GM18519 (cell line): ENCODE data around the gene GPATCH1.
"Not testable (repeated sequence)": the region's sequence is repeated elsewhere in the genome, so short reads cannot be mapped to it uniquely, and the experiment has no call there.

Experiments
- ATAC-seq: cut with Tn5 transposase; IDR thresholded peaks from one replicate; pipeline ENCODE4 v1.9.1; 2021; ENCODE audit warnings: mild to moderate bottlenecking, moderate library complexity; ENCODE audit not compliant: unreplicated experiment, low FRiP score

Gene GPATCH1

DNA sequence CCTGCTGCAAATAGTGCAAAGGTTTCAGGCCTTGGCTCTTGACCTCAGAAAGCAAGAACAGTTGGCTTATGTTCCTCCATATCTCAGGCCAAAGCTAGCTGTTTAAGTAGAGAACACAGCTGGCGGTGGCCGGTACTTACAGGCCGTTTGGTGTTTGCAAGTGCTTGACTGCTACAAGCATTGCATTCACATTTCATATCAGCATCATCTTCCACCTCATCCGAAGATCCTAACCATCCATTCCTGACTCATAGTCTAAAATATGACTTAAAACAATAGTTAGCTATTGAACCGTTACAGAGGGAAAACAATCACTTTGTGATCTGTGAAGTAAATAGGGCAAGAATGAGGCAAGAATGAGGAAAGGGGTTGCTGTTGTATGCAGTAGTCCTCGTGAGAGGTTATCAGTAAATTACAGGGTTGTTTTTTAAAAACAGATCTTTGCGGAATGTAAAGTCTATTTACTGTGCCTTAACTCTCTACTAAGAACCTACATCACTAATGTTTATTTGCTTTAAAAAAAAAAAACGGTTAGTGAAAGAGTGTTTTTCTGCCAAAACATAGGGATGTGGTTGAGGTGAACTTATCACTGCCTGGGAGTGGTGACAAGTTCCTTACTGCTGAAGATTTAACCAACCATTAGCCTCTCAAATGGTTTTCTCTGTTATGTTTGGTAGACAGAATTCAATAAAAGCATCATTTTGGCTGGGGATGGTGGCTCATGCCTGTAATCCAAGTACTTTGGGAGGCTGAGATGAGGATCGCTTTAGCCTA lies 29.3 kb downstream of the GPATCH1 start:
- no peak for ATAC-seq

DNA sequence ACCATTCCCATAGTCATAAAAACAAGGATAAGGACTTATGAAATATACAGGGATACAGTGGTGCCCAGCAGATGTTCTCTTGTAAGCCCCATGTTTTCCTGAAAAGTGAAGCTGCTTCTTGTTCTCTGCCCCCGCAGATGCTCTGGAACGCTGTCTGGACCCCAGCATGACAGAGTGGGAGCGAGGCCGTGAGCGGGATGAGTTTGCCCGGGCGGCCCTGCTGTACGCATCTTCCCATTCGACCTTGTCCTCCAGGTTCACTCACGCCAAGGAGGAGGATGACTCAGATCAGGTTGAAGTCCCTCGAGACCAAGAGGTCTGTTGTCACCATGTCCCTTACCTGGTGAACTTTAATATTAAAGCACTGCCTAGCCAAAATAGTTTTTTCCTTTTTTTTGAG lies 30.6 kb downstream of the GPATCH1 start:
- no peak for ATAC-seq

DNA sequence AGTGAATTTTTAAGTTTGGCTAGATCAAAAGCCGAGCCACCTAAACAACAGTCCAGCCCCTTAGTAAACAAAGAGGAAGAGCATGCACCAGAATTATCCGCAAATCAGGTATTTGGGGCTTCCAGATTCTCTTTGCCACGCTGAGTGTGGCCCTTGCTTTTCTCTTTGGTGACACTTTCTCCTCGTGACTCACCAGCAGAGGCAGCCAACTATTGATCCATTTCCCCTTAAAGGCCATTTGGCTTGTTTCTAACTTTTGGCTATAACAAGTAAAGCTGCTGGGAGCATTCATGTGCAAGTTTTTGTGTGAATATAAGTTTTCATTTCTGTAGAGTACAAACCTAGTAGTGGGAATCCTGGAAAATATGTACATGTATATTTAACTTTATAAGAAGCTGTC lies 33.3 kb downstream of the GPATCH1 start:
- no peak for ATAC-seq

GRCh38 chr19:33117501-33117900 lies 36.5 kb downstream of the GPATCH1 start:
- ATAC-seq, result no peak

DNA sequence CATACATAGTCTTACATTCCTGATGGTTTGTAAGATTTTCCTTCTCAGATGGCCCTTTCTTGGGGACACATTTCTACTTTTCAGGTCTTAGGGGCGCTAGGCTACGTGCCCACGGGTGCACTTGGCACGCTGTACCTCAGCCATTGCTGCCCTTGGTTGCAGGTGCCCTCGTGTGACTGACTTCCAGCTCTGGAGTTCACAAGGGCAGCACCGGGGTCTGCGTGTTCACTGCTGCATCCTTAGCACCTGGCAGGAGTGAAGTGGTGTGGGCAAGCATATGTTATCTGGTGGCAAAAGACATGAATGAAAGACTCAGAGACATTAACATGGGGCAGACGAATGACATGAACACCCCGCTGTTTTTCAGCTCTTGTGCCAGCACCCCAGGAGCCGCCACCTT lies 37.7 kb downstream of the GPATCH1 start:
- no peak for ATAC-seq

DNA sequence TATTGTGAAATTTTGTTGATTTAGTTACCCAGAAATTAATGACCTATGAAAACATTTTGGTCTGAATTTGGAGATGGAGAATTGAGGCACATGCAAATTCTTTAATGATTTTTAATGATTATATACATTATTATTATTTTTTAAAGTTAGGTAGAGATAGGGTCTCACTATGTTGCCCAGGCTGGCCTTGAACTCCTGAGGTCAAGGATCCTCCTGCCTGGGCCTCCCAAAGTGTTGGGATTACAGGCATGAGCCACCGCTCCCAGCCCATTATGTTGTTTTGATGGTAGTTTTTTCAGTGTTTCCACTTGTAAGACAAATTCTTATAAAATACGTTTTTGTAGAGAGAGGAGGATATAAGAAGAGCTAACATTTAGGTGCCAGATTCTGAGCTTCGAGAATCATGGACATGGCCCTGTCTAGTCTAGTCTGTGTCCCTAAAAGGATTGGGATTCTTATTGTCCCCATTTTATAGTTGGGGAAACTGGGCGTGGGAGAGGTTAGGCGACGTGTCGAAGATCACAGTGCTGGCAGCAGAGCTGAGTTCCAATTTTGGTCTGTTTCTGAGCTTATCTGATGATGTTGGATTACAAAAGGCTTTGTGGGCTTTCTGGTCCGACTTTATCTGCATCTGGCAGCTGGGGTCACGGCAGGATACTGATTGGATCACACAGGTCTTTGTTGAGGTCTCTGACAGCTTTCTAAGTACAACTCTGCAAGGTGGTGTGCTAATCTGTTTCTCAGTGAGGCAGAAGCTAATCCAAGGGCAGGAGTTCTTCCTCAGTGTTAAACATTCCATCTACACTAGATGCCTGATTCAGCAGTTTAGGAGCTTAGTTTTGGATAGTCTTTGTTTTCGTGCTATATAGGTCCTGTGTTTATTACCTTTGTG lies 43.5 kb downstream of the GPATCH1 start:
- no peak for ATAC-seq

GRCh38 chr19:33125929-33126388 lies 45.0 kb downstream of the GPATCH1 start:
- no peak for ATAC-seq

DNA sequence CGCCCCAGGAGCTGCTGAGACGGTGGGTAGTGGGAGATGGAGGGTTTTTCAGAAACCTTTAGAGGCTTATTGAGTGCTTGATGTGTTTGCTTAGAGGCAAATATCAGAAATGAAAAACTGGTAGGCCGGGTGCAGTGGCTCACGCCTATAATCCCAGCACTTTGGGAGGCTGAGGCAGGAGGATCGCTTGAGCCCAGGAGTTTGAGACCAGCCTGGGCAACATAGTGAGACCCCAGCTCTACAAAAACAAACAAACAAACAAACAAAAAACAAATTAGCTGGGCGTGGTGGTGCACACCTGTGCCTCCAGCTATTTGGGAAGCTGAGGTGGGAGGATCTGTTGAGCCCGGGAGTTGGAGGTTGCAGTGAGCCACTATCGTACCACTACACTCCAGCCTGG lies 45.7 kb downstream of the GPATCH1 start:
- not testable (repeated sequence) for ATAC-seq

GRCh38 chr19:33129901-33130300 lies 48.9 kb downstream of the GPATCH1 start:
- ATAC-seq, result no peak

- ATAC-seq, result no peak
These were observed 49.5 kb downstream of the GPATCH1 start for GRCh38 chr19:33130433-33130832.

DNA sequence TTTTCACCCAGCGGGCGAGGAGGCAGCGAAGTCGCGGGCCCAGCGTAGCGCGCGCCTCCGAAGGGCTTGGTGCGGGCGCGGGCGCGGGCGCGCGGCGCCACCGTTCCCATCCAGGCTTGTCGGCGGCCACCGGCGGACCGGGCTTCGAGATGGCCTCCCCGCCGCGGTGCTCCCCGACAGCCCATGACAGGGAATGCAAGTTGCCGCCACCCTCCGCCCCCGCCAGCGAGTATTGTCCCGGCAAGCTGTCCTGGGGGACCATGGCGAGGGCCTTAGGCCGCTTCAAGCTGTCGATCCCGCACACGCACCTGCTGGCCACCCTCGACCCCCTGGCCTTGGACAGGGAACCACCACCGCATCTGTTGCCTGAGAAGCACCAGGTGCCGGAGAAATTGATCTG lies 51.0 kb downstream of the GPATCH1 start, which contains the start of gene WDR88:
TSS of gene WDR88 (plus strand) at position 94 of the 400 bp plus-strand sequence. CDS start at position 150, 56 bp downstream.
- no peak for ATAC-seq

DNA sequence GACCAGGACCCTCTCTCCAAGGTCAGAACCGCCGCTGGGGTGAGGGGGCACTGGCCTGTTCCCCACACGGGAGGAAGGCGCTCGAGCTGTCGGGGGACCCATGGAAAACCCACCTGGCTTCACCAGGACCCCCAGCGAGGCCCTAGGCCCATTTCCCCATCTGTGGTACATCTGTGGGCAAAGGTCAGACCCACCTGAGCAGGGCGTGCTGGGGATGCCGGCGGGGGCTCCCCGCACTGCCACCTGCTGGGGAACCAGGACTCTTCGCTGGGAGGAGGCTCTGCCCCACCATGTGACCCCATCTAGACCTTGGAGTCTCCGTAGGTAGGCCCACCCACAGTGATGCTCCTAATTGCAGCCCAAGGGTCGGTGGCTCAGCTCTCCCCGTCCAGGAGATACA lies 51.4 kb downstream of the GPATCH1 start:
- ATAC-seq, result no peak

DNA sequence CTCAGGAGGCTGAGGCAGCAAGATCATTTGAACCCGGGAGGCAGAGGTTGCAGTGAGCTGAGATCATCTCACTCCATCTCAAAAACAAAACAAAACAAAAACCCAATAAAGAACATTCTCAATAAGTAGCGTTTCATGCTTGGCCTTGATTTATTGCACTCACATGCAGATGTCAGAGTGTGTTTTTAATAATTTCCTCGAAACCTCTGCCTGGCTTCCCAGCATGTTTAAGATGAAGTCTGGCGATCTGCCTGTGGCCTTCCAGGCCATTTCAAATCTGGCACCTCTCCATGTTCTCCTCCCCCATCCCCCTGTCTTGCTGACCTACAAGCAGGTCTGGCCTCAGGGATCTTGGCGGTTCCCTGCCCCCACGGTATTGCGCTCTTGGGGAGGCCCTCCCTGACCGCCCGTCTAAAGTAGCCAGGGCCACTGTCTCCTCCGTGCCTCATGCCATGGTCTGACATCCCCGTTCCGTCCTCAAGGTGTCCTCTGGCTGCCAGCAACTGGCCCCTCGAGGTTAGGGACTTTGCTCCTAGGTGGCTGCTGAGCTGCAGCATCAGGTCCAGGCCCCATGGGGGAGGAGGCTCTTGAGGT lies 52.6 kb downstream of the GPATCH1 start:
- no peak for ATAC-seq

- ATAC-seq, result no peak
These were observed 53.6 kb downstream of the GPATCH1 start for GRCh38 chr19:33134571-33135041.

- ATAC-seq, result no peak
These were observed 58.2 kb downstream of the GPATCH1 start for GRCh38 chr19:33139165-33139564.

DNA sequence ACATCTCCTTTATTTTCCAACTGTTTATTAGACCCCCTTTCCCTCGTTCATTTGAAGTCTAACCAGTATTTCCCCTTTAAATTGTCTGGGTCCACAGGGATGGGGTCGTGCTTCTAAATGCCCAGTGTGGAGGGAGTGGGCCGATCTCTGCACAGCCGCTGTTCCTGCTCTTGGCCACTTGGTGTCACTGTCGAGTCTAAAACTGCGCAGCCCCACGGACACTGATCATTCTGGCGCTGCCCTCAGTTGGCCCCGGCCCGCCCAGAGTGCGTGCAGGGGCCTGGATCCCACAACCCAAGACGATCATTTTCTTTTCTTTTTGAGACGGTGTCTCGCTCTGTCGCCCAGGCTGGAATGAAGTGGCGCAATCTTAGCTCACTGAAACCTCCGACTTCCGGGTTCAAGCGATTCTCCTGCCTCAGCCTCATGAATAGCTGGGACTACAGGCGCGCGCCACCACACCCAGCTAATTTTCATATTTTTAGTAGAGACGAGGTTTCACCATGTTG lies 63.0 kb downstream of the GPATCH1 start:
- no peak for ATAC-seq

DNA sequence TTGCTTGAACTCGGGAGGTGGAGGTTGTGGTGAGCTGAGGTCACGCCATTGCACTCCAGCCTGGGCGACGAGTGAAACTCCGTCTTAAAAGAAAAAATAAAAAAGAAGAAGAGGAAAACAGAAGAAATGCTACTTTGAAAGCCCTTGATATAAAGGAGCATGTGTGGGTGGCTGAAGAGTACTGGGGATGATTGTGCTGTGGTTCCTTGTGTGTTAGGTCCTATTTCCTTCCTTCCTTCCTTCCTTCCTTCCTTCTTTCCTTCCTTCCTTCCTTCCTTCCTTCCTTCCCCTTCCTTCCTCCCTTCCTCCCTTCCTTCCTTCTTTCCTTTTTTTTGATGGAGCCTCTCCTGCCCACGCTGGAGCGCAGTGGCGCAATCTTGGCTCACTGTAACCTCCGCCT lies 65.2 kb downstream of the GPATCH1 start:
- ATAC-seq, result no peak

DNA sequence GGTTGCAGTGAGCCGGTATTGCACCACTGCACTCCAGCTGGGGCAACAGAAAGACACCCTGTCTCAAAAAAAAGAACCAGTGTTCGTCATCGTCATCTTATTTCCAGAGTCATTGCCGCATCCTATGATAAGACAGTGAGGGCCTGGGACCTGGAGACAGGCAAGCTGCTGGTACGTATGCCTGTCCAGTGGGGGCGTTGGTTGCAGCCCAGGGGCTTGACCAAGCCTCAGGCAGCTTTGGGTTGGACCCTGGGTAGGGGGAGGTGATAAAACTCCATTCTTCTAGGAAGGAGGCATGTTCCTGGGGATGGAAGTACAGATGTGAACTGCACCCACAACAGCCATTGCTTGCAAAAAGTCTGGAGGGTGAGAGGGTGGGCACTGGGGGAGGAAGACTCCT lies 66.6 kb downstream of the GPATCH1 start:
- ATAC-seq, result no peak

DNA sequence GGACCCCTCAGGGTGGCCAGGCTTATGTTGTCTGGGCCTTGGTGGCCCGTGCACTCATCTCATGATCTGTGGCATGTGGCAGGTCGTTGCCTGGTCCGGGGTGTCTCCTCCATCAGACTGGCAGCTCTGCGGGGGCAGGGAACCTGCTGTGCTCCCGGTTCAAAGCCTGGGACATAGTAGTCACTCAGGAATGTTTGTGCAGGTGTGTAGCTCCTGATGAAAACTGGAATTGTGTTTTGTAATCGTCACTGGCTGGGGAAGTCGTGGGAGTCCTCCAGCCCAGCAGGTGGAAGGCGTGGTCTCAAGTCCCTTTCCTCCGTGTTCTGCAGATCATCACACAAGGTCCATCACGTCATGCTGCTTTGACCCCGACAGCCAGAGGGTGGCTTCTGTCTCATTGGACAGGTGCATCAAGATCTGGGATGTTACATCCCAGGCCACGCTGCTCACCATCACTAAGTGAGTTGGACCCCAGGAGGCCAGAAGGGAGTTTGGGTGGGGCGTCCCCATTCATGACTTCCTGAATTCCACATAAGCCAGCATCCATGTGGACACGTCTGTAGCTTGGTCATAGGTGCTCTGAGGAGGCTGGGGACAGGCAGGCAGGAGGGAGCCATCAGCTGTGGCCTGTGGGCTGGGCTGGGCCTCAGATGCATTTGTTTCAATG lies 70.0 kb downstream of the GPATCH1 start:
- ATAC-seq, result no peak

- no peak for ATAC-seq
These were observed 71.2 kb downstream of the GPATCH1 start for GRCh38 chr19:33152176-33152575.
